HepG2 (cell line): ENCODE measurements around the gene SEMA5B.

Experiments
- EEA1 ChIP-seq: sonication (generic); formaldehyde crosslinking; IDR thresholded peaks from 2 replicates; pipeline ENCODE4 v1.5.1; 2020; ENCODE audit warnings: mild to moderate bottlenecking, missing genetic modification reagents, borderline replicate concordance
- ZBTB20 ChIP-seq: sonication (generic); formaldehyde crosslinking; IDR thresholded peaks from 2 replicates; pipeline ENCODE4 v1.8.1; 2023; ENCODE audit warnings: missing genetic modification reagents, low read depth, mild to moderate bottlenecking, borderline replicate concordance

- TF ChIP-seq ZBTB20 (CRISPR knock-in tag) (no peak), EEA1 (CRISPR knock-in tag) (no peak)
Observed at GRCh38 chr3:122929188-122930062, 98.1 kb downstream of the SEMA5B start.
